Kidney (tissue), 14 donors: ENCODE data around the gene GMDS. TPM values are rescaled to one million over a fixed set of nuclear protein-coding genes. Genes with fewer than 3 reads are reported as not detected.

ENCODE experiments used
- DNase-seq, 5 donors: peaks; one replicate each; pipeline ENCODE4 v3.0.0-alpha.2; 2013 to 2020
- FAIRE-seq: peaks from 2 replicates; lab custom pipeline; 2012; peaks lifted over from hg19 to GRCh38; lab: Jason Lieb, UNC
- H3K27ac ChIP-seq, 2 donors: one replicate each; pipeline ENCODE4 v1.7.0; 2013; ENCODE audit warnings: low read depth in 2 of 2, low read length in 2 of 2, inconsistent platforms in 1 of 2
- H3K27me3 ChIP-seq: one replicate; pipeline ENCODE4 v1.7.1; 2013; ENCODE audit warnings: low read length, inconsistent platforms; ENCODE audit not compliant: control insufficient read depth, insufficient read depth
- H3K36me3 ChIP-seq, 3 donors: one replicate each; pipeline versions ENCODE4 v1.7.0 to v1.7.1; 2013; ENCODE audit warnings: low read length in 3 of 3, control low read depth in 1 of 3, inconsistent platforms in 1 of 3; ENCODE audit not compliant: insufficient read depth in 3 of 3, control insufficient read depth in 2 of 3
- H3K4me1 ChIP-seq, 3 donors: one replicate each; pipeline versions ENCODE4 v1.7.0 to v1.7.1; 2013; ENCODE audit warnings: low read length in 3 of 3, inconsistent platforms in 1 of 3, low read depth in 1 of 3; ENCODE audit not compliant: control insufficient read depth in 2 of 3, insufficient read depth in 2 of 3
- H3K4me3 ChIP-seq, 3 donors: one replicate each; pipeline versions ENCODE4 v1.7.0 to v1.8.1; 2013; ENCODE audit warnings: low read length in 3 of 3, control low read depth in 1 of 3, inconsistent platforms in 1 of 3
- H3K9ac ChIP-seq, 3 donors: one replicate each; pipeline versions ENCODE4 v1.7.0 to v1.7.1; 2013; ENCODE audit warnings: low read length in 3 of 3, control low read depth in 1 of 3, inconsistent platforms in 1 of 3
- H3K9me3 ChIP-seq, 3 donors: one replicate each; pipeline versions ENCODE4 v1.7.0 to v1.7.1; 2013; ENCODE audit warnings: low read length in 3 of 3, control low read depth in 1 of 3, inconsistent platforms in 1 of 3; ENCODE audit not compliant: control insufficient read depth in 2 of 3, insufficient read depth in 1 of 3
- CTCF ChIP-seq: IDR thresholded peaks from 3 replicates; pipeline ENCODE4 v1.5.1; 2012; ENCODE audit warnings: mild to moderate bottlenecking, moderate library complexity, borderline replicate concordance; ENCODE audit not compliant: insufficient read depth; ENCODE audit errors: extremely low read depth
- intact Hi-C: fragments of 100-400 bp; cut with DNase I; formaldehyde crosslinking; loops from one replicate; pipeline ENCODE4 v1.11.1; 2022
- polyA plus RNA-seq: library from polyadenylated mRNA; stranded (reverse); fragments of 350-450 nt; fragmentation: Illumina TruSeq; extraction: RNeasy Lipid Tissue Mini Kit (QIAGEN cat#74804); gene quantifications from one replicate; pipeline ENCODE4 v1.2.3, GENCODE V29; 2014; ENCODE audit warnings: low read depth, low replicate concordance; ENCODE audit not compliant: insufficient read depth
- total RNA-seq: library from RNA; stranded (reverse); fragmentation: NEBNext Ultra II Directional; extraction: Animal tissue kit (Norgen Biotek cat#: 25700); gene quantifications from one replicate; pipeline ENCODE4 v1.2.1, GENCODE V29; 2021
- donor health status: control.
- donor health status: control.
- donor health status: control.
- donor health status: control.
- donor health status: control.
- donor health status: DM: yes; HTN: yes; CAD: no.
- donor health status: Normal renal cell carcinoma (clear cell type).

GMDS gene
- total and polyA plus RNA-seq, 2 donors from 2014 or later: 49.6 to 63.7 TPM

DNA sequence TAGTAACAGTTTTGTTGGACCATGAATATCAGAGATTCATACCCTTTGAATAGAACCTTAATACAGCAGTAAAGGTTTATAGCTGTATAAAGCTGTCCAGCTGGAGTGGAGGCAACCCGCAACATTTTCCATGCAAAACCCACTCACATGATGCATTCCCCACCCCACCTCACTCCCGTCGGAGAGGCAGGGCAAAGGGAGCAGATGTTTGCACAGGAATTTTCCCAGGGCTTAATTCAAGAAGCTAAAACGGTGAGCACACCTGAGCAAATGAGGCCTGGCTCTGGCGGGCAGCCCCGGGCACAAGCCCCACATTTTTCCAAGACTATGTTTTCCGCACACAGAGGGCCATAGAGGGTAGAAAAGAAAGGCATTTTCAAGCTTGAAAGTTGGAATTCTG is 444.0 kb downstream of the GMDS start:
- intact Hi-C loops: no loop called here
- H3K4me1 ChIP-seq: peaks cover 0 to 3% (median 2%) of the 10 kb centered on the region in 3 donors
- H3K9ac ChIP-seq: no peak overlapping the region
- no peak for TF ChIP-seq CTCF
- H3K9me3 ChIP-seq: no peaks in the 10 kb centered on the region
- H3K4me3 ChIP-seq: no peak overlapping the region
- H3K27ac ChIP-seq: peak overlapping the region in 1 of 2 donors; percentile 29
- no peaks in the 10 kb centered on the region for H3K27me3 ChIP-seq
- DNase-seq (peak in 3 of 5 donors; percentile 48 to 68 (median 53)), FAIRE-seq (no peak)
- H3K36me3 ChIP-seq: no peaks in the 10 kb centered on the region

DNA sequence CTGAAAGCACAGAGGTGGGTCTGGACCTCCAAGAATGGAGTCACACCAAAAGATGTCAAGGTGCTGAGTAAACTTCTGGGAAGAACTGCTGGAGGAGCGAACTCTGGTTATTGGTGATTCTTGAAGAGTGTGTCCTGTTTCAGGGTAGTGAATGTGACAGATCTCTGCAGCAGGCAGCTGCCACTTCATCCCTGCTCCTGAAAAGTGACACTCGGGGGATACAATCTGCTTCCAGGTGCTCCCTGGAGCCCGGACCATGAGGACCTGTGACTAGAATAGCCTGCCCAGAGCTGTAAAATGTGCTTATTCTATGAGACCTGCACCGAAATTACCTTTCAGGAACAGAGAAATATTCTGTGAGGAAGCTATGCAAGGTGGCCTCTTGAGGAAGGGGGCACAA is 444.6 kb downstream of the GMDS start:
- H3K9ac ChIP-seq: no peak overlapping the region
- H3K27ac ChIP-seq: no peak overlapping the region
- no peaks in the 10 kb centered on the region for H3K36me3 ChIP-seq
- peaks cover 0 to 3% (median 2%) of the 10 kb centered on the region in 3 donors for H3K4me1 ChIP-seq
- H3K4me3 ChIP-seq: no peak overlapping the region
- H3K9me3 ChIP-seq: no peaks in the 10 kb centered on the region
- FAIRE-seq (no peak), DNase-seq (peak in 3 of 5 donors; percentile 31 to 59 (median 52))
- H3K27me3 ChIP-seq: no peaks in the 10 kb centered on the region
- TF ChIP-seq CTCF: no peak
- intact Hi-C loops: no loop called here

GRCh38 chr6:1798965-1799325 is 446.5 kb downstream of the GMDS start:
- intact Hi-C loops: no loop called here
- Histone ChIP-seq H3K9ac (no peak overlapping the region), H3K27ac (no peak overlapping the region), H3K9me3 (no peaks in the 10 kb centered on the region), H3K27me3 (no peaks in the 10 kb centered on the region), H3K4me1 (peaks cover 0 to 3% (median 2%) of the 10 kb centered on the region in 3 donors), H3K36me3 (no peaks in the 10 kb centered on the region), H3K4me3 (no peak overlapping the region)
- DNase-seq (no peak), FAIRE-seq (no peak)
- no peak for TF ChIP-seq CTCF
